NCI-H2029 treated with DMSO at 0.1 percent for 48 hours (cell line): Measurements from ENCODE around the gene A4GALT.

Experiments used
- DNase-seq: peaks from one replicate; lab custom pipeline; 2025; lab: John Stamatoyannopoulos, UW

Gene A4GALT

DNA sequence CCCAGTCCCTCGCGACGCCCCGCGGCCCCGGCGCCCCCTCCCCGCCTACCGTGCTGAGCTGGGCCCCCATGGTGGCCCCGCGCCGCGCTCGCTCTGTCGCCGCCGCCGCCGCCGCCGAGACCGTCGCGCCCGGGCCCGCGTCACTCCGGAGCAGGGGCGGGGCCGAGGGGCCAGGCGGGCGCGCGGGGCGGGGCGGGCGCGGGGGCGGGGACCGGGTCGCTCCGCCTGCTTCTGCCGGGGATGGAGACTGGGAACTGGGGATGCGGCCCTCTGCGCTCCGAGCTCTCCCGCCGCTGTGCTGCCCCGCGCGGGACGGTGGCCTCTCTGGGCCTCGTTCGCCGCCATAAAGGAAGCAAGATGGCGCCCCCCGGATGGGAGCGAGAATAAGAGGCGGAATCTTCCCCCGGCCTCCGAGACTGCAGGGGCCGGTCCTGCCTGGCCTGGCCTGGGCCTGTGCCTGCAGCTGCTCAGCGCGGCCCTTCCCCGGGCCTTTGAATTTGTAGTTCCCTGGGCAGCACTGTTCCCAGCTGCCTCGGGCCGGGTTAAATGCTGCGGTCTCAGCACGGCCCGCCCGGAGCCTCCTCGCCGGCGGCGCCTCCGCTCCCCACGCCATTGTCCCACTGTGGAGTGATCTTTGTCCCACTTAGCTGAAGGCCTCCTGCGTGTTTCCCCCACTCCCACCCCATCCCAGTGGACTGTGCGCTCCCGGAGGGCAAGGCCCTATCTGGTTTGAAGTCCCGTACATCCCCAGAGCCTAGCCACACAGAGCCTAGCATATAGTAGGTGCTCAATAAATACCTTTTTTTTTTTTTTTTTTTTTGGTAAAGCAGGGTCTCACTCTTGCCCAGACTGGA, 71.2 kb downstream of the A4GALT start, which contains the start of gene CYB5R3:
Gene CYB5R3, minus strand, starts transcription at position 147 of the 854 bp plus-strand sequence. Its CDS starts 77 bp downstream, at position 70.
- peak; percentile 5 for DNase-seq

DNA sequence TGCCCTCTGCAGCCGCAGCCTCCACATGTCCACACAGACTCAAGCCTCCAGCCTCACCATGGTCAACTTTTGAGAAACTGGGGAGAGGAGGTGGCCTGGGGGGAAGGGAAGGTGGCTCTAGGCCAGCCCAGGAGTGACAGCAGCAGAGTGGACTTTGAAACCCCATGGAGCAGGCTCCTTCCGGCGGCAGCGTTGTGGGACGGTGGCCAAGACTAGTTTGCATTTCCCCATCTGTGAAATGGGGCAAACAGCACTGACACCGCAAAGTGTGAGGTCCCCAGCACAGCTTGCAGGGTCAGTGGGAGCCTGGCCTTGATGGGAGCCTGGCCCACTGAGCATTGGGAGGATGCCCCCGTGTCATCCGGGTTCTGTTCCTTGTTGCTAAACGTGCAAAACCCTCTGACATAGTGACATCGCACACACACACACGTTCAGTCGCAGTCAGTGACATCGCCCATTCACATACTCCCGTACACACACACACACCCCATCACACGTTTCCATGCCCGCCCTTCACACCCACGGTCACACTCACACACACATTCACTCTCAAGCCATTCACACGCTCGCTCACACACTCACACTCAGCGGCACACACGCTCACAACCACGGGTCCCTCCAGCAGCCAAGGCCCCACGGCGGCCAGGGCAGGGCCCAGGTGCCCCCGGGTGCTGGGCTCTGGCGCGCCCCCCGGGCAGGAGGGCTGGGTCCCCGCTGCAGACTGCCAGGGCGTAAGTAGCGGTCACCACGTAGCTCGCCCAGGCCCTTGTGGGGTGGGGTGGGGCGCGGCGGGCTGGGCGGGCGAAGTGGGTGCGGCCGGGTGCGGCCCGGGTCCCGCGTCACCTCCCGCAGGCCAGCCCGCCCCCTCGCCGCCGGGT, 72.1 kb downstream of the A4GALT start:
- no peak for DNase-seq

DNA sequence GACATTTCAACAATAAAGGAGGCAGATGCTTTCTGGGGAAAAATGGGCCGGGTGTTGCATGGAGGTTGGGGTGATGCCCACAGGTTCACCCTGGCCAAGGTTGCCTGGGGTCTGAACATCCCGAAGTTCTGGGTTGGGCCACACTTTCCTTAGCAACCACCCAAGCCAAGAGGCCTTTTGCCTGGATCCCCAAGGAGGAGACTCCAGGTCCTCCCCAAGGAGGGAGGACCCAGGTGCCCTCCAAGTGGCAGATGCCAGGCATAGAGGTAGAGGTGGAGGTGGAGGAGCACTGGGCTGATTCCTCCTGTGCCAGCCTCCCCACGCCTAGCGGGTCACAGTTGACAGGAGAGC, 72.7 kb downstream of the A4GALT start:
- DNase-seq, result no peak

DNA sequence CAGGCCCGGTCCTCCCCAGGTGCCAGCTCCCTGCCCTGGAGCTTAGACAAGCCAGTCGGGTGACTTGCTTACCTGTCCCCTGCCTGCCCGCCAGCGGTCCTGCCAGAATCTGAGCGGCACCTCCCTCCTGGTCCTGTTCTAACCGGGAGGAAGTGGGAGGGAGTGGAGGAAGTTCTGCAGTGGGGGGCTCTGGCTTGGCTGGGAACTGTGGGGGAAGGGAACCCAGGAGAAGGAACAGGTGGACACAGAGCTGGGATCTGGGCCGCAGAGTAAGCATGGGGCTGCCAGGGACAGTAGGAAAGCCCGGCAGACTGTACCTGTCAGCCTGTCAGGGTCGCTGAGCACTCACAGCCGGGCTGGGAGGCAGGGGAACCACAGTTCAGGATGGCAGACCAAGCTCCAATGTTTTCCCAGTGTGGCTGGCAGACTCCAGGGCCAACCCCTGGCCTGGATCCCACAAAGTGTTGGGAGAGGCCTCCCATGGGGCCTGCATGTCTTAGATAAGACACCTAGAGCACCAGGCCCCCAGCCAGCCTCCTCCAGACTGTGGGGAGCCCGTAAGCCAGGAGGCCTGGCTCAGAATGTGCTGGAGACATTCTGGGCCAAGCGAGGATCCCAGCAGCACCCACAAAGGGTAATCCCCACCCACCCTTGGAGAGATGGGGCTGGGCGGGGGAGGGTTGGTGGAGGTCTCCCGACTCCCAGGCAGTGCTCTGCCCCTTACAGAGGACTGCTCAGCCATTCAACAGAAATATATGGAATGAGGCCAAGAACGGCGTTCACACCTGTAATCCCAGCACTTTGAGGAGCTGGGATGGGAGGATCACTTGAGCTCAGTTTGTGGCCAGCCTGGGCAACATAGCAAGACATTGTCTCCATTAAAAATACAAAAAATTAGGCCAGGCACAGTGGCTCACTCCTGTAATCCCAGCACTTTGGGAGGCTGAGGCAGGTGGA, 73.8 kb downstream of the A4GALT start:
- DNase-seq, result peak; percentile 37

DNA sequence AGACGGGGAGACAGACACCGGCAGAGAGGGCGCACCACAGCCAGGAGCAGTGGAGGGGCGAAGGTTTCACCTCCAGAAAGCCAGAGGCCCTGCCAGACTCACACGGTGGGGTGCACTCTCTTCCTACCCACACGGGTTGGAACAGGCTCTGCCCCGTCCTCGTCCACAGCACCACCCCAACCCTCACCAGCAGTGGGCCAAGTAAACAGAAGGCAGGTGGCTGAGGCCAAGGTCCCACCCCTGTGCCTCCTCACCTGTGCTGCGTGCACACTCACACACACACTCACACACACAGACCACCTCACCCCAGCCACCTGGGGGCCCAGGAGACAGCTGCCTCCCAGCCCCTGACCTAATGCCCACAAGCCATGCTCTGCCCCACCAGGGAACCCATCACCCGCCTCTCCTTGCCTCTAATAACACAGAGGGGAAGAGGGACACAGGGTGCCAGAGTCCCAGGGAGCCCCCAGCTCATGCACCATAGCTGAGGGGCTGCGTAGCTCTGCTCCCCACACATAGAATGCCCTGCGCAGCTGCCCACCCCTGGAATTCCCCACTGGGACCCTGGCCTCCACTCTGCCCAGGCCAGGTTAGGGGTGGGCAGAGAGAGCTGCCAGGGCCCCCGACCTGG, 74.6 kb downstream of the A4GALT start:
- DNase-seq, result no peak

DNA sequence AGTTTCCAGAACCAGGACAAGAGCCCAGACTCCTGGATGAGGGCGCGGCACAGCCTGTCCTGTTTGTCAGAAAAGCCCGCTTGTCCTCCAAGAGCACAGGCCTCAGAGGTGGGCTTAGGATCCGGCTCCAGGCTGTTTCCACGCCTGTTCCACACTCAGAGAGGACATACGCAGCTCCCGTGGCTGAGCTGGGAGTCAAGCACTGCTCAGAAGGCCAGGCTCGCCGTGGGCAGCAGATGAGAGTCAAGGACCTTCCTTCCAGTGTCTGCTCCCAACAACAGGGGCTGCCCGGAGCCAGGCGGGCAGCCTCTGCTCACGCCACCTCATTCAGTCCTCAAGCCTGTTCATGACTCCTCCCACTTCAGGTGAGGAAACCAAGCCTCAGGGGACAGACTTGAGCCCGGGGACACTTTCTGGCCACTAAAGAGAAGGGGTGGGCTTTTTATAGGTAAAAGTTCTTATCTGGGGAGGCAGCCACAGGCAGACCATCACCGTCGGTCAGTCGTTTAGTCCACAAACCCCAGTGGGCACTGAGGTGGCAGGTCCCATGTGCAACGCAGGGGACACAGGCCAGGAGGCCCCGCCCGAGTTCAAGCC, 75.2 kb downstream of the A4GALT start:
- no peak for DNase-seq

DNA sequence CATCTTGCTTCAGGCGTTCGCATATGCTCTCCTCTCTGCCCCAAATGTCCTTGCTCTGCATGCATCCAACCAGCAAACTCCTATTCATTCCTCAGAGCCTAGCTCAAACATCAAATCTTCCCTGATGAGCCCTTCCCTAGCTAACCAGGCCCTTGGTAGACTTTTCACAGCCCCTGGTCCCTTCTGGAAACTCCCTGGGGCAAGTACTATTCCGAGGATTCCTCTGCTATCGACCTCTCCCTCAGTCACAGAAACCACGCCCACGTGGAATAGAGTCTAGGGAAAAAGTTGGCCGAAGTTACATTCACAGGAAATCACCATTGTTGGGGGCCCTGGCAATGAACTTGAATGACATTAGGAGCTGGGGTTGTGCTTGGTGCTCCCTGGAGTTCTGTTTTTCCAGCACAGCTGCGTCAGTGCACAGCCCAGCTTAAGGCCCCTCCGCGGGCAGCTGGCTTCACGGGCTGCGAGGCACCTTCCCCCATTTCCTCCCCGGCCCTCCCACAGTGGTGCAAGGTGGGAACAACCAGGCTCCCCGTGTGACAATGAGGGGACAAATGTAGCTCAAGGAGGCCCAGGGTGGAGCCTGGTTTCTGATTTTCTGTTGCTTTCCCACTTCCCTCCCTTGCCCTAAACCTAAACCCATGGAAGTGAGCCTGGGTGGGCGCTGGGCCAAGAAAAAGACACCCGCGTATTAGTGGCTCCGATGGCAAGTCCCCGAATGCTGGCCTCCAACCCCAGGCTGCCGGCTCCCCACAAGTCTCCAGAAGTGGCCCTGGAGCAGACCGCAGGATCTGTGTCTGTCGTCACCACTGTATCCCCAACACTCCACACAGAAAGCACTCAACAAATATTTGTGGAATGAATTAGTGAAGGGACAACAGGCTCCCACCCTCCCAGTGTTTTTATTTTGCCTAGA, 76.0 kb downstream of the A4GALT start:
- no peak for DNase-seq

DNA sequence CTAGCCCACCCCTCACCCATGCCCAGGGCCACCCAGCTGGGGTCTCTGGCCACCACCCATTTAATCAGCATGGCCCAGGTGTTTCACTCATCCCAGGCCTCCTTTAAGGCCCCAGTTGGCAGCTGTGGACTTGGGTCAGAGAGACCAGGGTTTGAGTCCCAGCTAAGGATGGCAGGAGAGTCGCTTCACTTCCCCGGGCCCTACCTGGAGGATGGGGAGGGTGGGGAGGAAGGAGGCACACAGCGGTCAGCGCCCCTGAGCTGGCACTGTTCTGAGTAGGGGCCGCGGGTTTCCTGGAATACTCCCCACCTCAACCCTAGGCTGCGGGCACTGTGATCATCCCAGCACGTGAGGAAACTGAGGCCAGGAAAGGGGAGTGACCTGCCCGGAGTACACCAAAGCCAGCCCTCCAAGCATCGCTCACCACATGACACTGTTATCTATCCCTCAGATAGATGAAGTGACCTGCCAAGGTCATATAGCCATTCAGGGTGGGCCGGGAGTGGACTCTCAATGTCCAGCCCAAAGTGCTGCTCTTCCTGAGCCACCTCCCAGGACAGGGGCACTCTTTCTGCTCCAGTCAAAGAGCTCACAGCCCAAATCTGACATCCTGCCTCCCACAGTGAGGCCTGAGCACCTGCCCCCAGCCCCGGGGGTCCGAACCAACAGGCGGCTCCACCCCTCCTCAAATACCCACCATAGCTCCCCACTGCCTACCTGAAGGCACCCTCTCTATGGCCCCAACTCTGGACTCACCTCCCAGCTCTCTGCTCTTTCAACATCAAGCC, 76.8 kb downstream of the A4GALT start:
- DNase-seq, result no peak

DNA sequence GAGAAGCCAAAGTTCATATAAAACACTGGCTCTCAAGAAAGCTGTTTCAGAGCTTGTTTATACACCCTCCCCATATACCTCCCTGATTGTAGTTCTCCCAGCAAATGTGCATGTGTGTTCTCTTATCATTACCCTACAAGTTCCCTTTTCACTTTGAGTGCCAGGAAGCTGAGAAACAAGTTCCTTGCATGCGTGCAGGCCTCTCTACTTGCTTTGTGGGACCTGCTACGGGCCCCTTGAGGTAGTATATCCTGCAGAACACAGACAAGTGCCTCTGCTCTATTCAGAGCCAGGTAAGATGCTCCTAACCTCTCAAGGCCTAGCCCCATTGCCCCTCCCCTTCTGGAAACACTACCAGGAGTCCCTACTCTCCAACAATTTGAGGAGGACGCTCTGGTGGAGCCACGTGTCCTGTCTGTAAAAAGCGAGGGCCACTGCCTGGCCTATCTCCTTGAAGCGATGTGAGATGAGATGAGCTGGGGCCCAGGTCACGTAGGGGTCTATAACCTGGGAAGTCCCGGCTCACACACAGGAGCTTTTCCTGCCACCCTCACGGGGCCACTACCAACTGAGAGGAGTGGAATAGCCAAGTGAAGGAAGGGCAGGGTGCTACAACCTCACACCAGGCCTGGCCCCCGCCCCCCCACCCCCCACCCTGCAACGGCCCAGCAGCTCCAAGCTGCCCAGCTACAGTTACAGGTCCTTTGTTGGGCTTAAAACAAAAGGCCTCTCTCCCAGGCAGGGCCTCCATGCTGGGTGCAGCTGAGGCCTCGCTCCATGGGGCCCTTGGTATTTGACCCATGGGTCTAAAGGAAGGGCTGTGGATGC, 77.7 kb downstream of the A4GALT start:
- DNase-seq, result no peak
